ENCODE measurements around the gene BIN1.

DNA sequence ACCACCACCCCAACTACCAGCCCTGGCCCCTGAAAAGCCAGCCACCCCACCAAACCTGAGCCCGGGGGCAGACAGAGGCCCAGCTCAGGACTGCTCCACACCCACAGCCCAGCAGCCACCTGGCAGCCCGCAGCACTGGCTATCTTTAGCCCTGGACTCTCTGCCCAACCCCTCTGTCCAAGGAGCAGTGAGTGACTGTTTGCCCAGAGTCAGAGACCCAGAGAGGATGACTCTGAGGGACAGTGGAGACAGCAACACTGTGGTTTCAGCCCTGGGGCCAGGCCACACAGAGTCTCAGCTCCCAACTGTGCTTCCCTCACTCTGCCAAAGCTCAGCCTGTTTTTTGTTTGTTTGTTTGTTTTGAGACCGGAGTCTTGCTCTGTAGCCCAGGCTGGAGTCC, 32.6 kb downstream of the BIN1 start:
- TF ChIP-seq, protein P1, sequence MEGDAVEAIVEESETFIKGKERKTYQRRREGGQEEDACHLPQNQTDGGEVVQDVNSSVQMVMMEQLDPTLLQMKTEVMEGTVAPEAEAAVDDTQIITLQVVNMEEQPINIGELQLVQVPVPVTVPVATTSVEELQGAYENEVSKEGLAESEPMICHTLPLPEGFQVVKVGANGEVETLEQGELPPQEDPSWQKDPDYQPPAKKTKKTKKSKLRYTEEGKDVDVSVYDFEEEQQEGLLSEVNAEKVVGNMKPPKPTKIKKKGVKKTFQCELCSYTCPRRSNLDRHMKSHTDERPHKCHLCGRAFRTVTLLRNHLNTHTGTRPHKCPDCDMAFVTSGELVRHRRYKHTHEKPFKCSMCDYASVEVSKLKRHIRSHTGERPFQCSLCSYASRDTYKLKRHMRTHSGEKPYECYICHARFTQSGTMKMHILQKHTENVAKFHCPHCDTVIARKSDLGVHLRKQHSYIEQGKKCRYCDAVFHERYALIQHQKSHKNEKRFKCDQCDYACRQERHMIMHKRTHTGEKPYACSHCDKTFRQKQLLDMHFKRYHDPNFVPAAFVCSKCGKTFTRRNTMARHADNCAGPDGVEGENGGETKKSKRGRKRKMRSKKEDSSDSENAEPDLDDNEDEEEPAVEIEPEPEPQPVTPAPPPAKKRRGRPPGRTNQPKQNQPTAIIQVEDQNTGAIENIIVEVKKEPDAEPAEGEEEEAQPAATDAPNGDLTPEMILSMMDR (conservative IDR thresholded peaks at IDR 0.05; ENCODE audit: low read depth, low read length) = no peak
- TF ChIP-seq EZH2 (IDR thresholded peaks at IDR 0.05; ENCODE audit: borderline replicate concordance, low read depth, low read length, poor library complexity, severe bottlenecking) = no peak

All from A673 (cell line).